ENCODE data around the gene C1orf50.
A peak's percentile ranks its signal among the peaks of the same experiment; 100 is the strongest.

C1orf50 gene

GRCh38 chr1:42816585-42817439 lies 49.8 kb downstream of the C1orf50 start, which contains the start of the genes ERMAP and SVBP (continued):
- TF ChIP-seq, protein P1, sequence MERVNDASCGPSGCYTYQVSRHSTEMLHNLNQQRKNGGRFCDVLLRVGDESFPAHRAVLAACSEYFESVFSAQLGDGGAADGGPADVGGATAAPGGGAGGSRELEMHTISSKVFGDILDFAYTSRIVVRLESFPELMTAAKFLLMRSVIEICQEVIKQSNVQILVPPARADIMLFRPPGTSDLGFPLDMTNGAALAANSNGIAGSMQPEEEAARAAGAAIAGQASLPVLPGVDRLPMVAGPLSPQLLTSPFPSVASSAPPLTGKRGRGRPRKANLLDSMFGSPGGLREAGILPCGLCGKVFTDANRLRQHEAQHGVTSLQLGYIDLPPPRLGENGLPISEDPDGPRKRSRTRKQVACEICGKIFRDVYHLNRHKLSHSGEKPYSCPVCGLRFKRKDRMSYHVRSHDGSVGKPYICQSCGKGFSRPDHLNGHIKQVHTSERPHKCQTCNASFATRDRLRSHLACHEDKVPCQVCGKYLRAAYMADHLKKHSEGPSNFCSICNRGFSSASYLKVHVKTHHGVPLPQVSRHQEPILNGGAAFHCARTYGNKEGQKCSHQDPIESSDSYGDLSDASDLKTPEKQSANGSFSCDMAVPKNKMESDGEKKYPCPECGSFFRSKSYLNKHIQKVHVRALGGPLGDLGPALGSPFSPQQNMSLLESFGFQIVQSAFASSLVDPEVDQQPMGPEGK (CRISPR knock-in tag; IDR thresholded peaks at IDR 0.05; ENCODE audit: borderline replicate concordance): no peak
- no peak for TF ChIP-seq ZFP30 (CRISPR knock-in tag; IDR thresholded peaks at IDR 0.05)

GRCh38 chr1:42817440-42817767 lies 50.4 kb downstream of the C1orf50 start:
- ATAC-seq: peak; percentile 82; the same call in 2 of the 3 replicates
- TF ChIP-seq ZFP3 (CRISPR knock-in tag; IDR thresholded peaks at IDR 0.05): no peak
- no peak for TF ChIP-seq ZNF565 (CRISPR knock-in tag; conservative IDR thresholded peaks at IDR 0.05; ENCODE audit: low read depth)
- TF ChIP-seq ZC3H10 (CRISPR knock-in tag; IDR thresholded peaks at IDR 0.05): no peak
- TF ChIP-seq, protein P2, sequence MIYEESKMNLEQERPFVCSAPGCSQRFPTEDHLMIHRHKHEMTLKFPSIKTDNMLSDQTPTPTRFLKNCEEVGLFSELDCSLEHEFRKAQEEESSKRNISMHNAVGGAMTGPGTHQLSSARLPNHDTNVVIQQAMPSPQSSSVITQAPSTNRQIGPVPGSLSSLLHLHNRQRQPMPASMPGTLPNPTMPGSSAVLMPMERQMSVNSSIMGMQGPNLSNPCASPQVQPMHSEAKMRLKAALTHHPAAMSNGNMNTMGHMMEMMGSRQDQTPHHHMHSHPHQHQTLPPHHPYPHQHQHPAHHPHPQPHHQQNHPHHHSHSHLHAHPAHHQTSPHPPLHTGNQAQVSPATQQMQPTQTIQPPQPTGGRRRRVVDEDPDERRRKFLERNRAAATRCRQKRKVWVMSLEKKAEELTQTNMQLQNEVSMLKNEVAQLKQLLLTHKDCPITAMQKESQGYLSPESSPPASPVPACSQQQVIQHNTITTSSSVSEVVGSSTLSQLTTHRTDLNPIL (CRISPR knock-in tag; IDR thresholded peaks at IDR 0.05; ENCODE audit: low read depth): no peak
- TF ChIP-seq OSR1 (CRISPR knock-in tag; IDR thresholded peaks at IDR 0.05): no peak
- no peak for TF ChIP-seq POU6F1 (CRISPR knock-in tag; IDR thresholded peaks at IDR 0.05; ENCODE audit: borderline replicate concordance, low read depth)
- no peak for TF ChIP-seq TOX (CRISPR knock-in tag; IDR thresholded peaks at IDR 0.05; ENCODE audit: borderline replicate concordance)
- no peak for TF ChIP-seq ZNF8 (CRISPR knock-in tag; IDR thresholded peaks at IDR 0.05)
- no peak for TF ChIP-seq ESRRG (CRISPR knock-in tag; IDR thresholded peaks at IDR 0.05)
- TF ChIP-seq, protein P3, sequence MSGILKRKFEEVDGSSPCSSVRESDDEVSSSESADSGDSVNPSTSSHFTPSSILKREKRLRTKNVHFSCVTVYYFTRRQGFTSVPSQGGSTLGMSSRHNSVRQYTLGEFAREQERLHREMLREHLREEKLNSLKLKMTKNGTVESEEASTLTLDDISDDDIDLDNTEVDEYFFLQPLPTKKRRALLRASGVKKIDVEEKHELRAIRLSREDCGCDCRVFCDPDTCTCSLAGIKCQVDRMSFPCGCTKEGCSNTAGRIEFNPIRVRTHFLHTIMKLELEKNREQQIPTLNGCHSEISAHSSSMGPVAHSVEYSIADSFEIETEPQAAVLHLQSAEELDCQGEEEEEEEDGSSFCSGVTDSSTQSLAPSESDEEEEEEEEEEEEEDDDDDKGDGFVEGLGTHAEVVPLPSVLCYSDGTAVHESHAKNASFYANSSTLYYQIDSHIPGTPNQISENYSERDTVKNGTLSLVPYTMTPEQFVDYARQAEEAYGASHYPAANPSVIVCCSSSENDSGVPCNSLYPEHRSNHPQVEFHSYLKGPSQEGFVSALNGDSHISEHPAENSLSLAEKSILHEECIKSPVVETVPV (CRISPR knock-in tag; IDR thresholded peaks at IDR 0.05): no peak
- TF ChIP-seq RARB (CRISPR knock-in tag; IDR thresholded peaks at IDR 0.05): no peak

GRCh38 chr1:42817976-42818375 lies 50.9 kb downstream of the C1orf50 start:
- ATAC-seq: no peak
- no peak for TF ChIP-seq BACH2 (CRISPR knock-in tag; IDR thresholded peaks at IDR 0.05; ENCODE audit: borderline replicate concordance)
- no peak for TF ChIP-seq TSHZ2 (CRISPR knock-in tag; IDR thresholded peaks at IDR 0.05)
- no peak for TF ChIP-seq TCF4 (CRISPR knock-in tag; IDR thresholded peaks at IDR 0.05; ENCODE audit: borderline replicate concordance)
- no peak for TF ChIP-seq POU6F1 (CRISPR knock-in tag; IDR thresholded peaks at IDR 0.05; ENCODE audit: borderline replicate concordance, low read depth)
